Umbilical cord (tissue), 2 donors: ENCODE data around the gene RIOX2. TPM values are rescaled to one million over a fixed set of nuclear protein-coding genes. Genes with fewer than 3 reads are reported as not detected.

Experiments
- DNase-seq: peaks from one replicate; pipeline ENCODE4 v3.0.0-alpha.2; 2015; ENCODE audit warnings: low spot score
- total RNA-seq: library from RNA; depleted of rRNA; stranded (reverse); fragments of >200 nt; gene quantifications from one replicate; pipeline ENCODE4 v1.2.3, GENCODE V29; 2014; ENCODE audit warnings: low replicate concordance; ENCODE audit not compliant: insufficient read depth

RIOX2 gene
- total RNA-seq, 1 donor from 2014 or later = 38.5 TPM

DNA sequence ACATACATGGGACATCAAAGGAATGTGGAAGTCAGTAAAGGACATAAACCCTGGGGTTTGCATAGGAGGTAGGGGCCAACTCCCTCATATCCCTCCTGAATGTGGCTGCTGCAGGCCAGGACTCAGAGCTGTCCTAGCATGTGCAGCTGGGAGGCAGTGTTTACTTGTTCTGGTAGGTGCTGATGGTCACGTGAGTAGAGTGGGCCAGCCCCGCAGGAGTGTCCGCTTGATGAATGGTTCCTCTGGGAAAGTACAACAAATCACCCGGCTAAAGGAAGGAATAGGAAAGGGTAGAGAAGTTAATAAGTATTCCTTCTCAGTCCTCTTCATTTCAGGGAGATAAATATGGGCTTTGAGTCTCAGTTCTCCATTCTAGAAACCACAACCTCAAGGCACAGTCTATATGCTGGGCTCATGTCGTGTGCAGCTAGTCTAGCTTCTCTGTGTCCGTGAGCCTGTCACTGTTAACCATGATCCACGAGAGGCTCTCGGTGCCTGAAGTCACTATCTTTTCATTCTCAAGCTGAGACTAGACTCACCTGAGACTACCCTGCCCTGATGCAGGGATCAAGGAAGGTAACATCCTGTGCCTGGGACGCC, 17.9 kb downstream of the RIOX2 start:
- no peak for DNase-seq

DNA sequence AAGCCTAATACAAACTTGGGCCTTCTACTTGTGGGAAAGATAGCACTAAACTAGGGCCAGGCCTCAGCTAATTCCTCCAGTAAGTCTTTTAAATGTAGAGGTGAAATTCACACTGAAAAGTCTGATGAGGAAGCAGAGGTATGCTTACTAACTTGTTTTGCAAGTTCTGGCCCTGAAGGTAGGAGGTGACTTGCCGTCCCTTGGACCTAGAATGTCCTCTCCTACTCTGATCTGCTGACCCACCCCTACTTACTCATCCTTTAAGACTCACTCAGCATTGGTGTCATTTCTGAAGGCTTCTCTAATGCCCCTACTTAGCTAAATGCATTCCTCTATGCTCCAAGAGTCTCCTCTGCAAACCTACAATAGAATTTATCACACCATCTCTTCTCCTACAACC, 19.4 kb downstream of the RIOX2 start:
- DNase-seq = no peak

DNA sequence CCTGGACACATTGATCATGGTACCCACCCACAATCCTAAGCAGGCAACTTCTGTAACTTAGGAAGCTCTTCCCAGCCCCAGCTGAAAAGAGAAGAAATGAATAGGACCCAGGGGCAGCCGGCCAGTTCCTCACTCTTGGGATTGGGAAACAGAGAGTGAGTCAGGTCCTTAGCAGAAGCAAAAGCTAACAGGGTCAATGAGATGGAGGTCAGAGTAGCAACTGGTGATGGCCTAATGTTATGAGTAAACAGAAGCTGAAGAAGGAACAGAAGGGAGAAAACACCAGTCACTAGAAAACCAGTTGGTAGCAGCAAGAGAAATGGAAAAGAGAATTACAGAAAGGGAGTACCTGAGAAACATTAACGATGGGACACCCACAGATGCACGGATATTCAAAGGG, 20.0 kb downstream of the RIOX2 start:
- DNase-seq = no peak

DNA sequence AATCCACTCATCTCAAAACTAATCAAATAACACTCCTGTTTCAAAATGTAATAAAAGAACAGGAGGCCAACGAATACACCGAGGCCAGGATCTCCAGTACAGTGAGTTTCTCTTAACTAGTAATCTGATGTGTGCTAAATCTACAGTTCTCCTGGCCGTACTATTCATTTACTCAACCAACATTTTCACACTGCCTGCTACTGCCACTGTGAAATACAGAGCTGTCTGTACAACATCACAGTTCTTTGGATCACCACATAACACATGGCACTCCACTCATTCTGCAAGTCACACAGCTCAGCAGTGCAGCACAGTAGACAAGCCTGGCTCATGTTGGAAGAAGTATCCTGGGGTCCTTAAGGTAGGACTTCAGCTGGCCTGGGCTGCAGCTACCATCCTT, 21.9 kb downstream of the RIOX2 start:
- no peak for DNase-seq

DNA sequence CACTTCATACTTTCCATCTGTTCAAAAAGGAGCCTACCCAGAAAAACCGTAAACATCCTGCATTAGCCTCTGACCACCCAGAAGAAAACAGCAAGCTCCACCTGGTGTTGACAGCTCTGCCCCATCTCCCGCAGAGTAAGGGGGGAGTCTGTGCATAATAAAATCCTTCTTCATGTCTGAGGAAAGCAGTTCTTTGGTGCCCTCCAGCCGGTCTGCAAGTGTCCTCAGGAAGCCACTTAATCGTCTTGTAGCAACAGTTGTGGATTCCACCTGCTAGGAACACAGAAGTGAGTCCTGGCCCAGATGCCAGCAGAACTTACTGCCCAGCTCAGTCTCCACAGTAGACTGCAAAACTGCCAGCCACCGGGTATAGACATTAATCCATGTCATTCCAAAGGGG, 22.5 kb downstream of the RIOX2 start:
- no peak for DNase-seq

DNA sequence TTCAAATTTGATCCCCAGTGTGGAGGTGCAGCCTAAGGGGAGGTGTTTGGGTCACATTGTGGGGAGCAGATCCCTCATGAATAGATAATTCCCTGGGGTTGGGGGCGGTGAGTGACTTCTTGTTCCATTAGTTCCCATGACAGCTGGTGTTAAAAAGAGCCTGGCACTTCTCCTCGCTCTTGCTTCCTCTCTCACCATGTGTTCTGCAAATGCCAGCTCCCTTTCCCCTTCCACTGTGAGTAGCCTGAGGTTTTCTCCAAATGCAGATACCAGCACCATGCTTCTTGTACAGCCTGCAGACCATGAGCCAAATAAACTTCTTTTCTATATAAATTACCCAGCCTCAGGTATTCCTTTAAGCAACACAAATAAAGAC, 23.1 kb downstream of the RIOX2 start:
- DNase-seq = no peak

DNA sequence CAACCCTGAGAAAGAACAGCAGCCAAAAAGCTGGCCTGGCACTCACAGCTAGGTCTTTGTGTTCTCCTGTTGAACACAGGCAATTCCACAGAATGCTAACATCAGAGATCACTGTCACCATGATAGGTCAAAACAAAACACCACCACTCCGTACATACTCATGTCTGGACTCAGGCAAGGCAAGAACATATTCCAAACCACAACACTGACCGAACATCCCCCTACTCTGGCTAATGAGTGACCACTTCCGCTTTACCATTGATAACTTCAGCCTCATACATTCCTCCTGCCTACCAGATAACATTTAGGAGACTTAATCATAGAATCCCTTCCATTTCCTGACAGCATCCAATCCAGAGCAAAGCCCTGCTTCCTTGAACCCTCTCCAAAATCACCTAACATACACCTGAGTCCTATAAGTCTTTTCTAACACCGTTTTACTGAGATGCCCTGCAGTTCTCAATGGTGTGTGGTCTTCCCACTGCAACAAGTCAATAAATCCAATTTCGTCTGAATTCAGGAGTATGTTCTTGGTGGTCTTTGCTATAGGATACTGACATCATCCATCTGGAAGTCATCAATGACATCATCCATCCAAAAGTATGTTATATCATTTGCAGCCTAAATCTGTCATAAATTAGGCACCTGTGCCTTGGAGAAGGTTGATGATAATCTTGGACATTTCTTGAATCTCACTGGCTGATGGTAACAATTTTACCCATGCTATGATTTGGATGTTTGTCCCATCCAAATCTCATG, 23.7 kb downstream of the RIOX2 start:
- no peak for DNase-seq

DNA sequence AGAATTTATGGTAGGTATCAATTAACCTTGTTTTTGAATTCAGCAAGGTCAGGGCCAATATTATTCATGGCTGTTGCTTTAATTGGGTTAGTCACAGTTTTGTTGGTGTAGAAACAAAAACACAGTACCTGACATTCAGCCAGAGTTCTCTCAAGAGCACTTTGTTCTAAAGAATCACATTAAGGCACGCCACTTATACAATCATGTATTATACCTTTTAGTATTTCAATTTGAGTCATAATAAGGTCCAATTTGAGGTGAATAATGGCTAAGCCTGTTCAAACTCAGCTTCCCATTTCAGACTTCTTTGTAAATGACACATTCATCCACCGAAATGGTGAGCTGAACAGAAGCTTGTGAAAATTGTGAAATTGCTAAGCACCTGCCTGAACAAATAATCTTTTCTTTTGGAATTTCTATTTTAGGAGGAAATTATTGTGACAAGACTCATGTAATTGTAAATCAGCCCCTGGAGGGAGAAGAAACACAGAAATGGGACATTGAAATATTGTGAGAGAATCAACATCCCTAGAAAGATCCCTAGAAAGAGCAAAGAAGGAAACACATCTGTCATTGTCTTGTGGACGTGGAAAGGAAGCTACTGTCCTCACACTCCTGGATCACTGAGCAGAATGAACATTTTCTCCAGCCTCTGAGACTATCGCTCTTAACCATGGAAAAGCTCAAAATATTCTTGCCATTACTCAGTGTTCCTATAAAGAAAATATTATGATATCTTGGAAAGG, 29.3 kb downstream of the RIOX2 start:
- no peak for DNase-seq

DNA sequence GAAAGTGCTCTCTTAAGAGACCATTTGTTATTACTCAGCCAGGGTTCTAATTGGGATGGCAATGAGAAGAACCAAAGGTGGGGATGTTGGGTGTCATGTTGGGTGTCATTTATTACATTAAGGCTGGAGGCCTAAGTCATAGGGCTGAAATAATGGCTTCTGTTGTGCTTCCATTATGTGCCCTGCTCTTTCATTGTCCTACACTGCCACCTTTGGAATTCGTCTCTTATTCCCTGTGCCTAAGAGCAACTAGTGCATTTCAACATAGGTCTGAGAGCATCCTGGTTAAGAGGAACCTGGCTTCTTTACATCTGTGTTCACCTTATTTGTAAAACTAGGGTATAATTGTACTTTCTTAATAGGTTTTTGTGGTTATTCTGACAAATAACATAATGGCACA, 32.2 kb downstream of the RIOX2 start:
- DNase-seq = no peak

DNA sequence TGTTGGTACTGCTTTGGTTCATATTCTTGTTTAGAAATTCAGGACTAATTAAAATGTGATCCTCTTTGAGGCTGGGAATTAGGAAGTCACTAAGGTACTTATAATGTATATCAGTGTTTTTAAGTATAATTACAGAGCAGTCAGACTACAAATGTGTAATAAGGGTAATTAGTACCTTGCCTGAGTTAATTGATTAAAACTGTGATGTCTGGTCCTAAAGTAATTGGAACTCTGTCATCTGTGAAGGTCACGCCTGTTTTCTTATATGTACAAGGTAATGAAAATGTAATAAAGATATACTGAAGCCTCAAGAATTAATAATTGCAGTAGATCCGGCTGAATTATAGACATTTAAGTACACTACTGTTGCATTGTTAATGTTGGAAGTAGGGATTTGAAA, 32.8 kb downstream of the RIOX2 start:
- DNase-seq = no peak

DNA sequence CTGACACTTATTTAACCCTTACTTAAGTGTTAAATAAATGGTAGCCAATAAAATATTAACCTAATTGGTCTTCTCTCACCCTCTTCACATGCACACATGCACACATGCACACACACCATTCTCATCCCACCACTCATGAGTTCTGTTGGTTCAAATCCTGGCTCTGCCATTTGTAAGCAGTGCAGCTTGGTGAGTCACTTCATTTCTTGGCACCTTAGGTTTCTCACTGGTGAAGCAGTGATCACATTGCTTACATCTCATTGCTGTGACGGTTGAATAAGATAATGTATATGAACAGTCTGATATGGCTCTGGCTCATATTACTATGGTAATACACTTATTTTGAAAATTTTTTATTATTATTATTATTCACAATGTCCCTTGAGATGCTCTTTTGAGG, 33.8 kb downstream of the RIOX2 start:
- no peak for DNase-seq

DNA sequence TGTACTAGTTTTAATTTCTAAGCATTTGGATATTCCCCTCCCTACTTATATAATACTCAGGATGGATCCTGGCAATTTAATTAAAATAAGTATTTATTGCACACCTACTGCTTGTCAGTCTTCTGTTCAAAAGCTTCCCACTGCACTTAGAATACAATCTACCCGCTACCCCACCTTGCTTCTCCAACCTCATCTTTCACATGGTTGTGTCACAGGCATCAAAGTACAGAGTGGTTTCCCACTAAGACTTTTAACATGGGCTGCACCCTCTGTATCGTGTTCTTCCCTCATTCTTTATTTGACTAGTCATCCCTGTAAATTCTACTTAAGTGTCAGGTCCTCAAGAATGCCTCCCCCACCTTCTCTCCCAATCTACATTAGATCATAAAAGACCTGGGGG, 35.0 kb downstream of the RIOX2 start:
- no peak for DNase-seq

DNA sequence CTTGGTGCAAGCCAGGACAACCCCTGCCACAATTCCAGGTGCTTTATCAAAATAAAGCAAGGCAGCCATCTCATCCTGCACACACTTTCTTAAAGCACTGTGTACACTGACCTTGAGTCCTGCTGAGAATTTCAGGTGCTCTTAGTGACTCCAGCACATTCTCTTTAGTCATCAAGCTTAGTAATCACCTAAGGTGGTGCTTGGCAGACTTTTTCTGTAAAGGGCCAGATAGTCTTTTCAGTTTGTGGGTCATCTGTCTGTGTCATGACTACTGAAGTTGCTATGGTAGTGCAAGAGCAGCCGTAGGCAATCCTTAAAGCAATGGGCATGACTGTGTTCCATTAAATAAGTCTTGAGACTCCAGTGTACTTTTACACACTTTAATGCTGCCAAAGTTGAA, 36.4 kb downstream of the RIOX2 start:
- no peak for DNase-seq

DNA sequence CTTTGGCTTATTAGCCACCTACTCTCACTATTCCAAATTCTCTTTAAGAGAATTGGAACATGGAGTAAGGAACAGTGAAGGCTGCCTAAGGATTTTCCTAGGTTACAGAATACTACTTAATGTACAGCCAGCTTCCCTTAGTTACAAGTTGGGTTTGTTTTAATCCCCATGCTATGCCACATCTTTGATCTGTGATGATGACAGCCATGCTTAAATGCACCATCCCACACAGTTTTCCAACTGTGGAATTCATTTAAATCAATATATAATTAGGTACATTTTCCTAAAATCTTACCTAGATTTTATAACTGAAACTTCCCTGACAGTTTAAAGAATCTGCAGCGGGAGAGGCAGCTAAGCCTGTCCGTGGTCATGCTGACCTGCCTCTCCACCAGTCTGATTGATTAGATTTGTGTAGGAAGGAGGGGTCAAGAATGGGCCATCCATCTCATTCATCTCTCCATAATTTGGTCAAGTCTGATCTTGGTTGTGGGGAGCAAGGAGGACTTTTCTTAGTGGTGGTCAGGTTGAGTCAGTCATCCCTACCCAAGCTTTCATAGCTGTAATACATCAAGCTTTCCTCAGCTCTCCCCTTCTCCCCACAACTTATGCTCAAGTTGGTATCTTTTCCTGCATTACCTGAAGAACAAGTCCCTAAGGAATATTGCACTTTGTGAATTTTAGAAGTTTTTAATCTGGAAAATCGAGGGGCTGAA, 37.1 kb downstream of the RIOX2 start:
- no peak for DNase-seq

DNA sequence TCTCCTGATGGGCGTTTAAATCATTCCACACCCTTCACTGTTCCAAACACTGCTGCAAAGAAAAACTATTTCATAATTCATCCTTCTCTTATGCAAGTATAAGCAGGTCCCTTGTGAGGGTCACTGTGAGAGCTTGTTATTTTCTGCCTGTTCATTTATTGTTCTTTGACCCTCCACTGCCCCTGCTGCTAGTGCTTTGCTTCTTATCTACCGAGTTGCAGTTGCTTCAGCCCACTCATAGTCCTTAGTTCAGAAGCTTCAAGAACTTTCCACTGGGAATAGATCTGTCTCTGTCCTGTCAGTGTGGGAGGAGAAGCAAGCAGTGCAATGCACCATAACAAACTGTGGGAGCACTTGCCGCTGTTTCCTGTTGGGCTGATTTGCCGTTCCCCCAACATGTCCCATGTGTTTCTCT, 39.8 kb downstream of the RIOX2 start:
- DNase-seq = no peak

DNA sequence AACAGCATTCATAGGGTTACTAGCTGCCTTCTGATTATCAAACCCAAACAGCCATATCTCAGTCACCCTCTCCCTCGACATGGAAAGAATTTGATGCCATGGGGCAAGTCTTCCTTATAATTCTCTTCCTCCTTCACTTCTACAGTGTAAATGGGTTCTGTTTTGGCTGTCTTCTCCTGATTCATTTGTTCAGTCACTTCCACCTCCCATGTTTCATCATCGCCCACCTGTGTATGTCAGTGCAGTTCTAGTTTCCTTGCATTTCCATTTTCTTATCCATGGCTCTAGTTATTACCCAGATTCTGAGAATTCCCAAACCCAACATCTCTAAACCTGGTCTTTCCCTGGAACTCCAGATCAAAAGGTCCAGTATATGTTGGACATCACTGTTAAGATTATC, 41.0 kb downstream of the RIOX2 start:
- DNase-seq = no peak

DNA sequence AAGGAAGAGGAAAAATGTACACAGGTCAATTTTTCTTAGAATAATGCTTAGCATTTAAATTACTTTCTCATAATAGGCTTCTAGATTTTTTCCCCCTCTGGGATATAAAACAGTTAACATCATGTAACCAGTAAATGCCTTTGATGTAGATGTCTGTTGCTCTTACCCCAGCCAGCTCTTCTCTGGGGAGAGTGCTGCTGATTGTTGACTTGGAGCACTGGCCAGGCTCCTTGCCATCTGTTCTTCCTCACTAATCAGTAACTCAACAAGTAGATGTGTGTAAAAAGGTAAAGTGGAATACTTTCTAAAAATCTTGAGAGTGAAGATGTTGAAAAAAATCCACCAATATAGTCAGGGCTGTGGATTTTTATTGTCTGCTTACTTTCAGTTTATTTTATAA, 42.2 kb downstream of the RIOX2 start:
- no peak for DNase-seq

DNA sequence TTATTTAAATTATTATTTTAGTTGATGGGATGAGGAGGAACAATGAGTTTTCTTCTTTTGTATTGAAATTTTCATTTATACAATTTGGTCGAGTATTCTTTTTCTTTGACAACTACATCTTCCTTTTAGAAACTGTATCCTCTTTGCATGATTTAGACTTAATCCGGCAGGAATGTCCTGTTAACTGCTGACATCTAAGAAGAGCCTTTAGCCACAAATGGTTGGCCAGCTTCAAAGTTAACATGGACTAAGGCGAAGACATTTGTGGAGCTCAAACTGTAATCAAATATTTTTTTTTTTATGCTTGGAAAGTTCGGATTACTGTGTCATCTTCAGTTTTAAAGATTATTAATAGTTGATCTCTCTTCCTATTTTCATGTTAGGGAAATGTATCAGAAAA, 43.2 kb downstream of the RIOX2 start:
- peak; percentile 18 for DNase-seq

DNA sequence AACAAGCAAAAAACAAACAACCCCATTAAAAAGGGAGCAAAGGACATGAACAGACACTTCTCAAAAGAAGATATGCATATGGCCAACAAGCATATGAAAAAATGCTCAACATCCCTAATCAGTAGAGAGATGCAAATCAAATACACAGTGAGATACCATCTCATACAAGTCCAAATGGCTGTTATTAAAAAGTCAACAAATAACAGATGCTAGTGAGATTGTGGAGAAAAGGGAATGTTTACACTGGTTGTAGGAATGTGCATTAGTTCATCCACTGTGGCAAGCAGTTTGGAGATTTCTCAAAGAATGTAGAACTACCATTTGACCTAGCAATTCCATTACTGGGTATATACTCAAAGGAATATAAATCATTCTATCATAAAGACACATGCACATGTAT, 44.5 kb downstream of the RIOX2 start:
- DNase-seq = no peak

DNA sequence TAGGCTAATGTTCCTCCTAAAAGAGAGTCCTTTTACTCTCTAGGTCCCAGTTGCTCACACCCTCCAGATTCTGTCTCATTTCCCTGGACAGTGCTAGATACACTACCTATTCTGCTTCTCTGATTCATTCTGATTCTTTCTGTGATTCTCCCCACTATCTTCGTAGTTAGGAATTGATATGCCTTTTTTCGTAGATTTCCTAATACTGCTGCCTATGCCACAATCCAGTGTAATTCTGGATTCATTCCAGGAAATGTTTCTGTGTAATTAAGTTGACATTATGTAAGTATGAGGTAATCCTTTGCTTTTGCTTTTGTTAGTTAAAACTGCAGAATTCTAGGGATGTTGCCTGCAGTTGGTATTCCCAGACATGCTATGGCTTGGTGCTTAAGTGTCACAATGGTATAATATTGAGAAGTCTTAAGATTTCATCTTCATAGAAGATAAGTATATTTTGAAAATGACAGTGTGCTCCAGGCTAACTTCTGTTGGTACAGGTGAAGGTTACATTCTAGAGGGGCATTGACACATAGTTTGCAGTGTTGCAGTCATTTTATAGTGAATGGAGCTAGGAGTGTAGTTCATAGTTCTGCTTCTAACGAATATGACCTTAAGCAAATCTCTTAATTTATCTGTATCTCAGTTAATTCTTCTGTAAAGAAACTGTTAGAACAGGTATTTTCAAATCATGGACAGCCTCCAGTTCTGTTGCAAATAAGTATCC, 54.3 kb downstream of the RIOX2 start:
- DNase-seq = no peak

DNA sequence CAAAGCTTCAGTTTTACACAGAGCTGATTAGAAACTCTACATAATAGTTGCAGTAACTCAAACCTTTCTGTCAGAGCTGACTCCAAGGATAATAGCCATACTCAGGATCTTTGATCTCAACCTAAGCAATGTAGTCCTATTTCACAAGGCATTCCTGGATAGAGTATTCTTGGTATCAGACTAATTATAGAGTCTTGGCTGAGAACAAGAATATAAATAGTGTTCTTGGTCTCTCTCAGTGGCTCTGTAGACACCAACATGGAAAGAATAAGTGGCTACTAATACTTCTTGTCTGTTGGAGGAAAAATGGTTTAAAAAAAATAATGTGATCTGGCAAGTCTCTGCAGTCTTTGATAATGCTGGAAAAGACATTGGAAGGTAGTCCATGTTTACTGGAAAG, 55.7 kb downstream of the RIOX2 start:
- DNase-seq = no peak

DNA sequence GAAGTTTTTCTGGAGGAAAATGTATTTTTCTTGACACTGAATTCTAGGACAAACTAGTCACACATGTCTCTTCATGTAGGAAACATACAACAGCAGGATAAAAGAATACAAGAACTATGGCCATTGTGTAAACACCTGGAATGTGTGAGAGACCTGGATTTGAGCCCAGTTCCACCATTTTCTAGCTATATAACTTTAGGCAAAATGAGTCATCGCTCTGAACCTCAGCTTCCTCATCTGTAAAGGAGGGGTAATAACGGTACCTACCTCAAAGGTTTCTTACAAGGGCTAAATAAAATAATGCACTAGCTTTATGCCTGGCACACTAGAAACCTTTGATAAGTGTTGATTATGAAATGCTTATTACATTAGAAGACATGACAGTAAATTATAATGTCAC, 57.8 kb downstream of the RIOX2 start:
- DNase-seq = no peak
